IMR-90 (cell line): Measurements from ENCODE around the gene NT5DC3. TPM values are rescaled to one million over a fixed set of nuclear protein-coding genes. Genes with fewer than 3 reads are reported as not detected.

Source experiments
- ATAC-seq: fragments of 200-7000 bp; cut with Tn5 transposase; 2 replicates; pipeline ENCODE4 v1.9.1; 2020; ENCODE audit warnings: low read depth, mild to moderate bottlenecking, moderate library complexity
- BruUV-seq: library from RNA; stranded (reverse); fragments of 400-500 nt; replicated peaks from 2 replicates; lab custom pipeline; 2021; lab: Mats Ljungman, UMichigan
- CTCF ChIA-PET: fragments of 300-600 bp; formaldehyde crosslinking; extraction: SDS; loops from one replicate; lab custom pipeline; 2021; ENCODE audit warnings: antibody characterized with exemption; lab: Yijun Ruan, JAX
- POLR2A ChIA-PET: fragments of 300-600 bp; sonication (Branson Sonifier 250); formaldehyde crosslinking; loops from one replicate; lab custom pipeline; 2022; ENCODE audit warnings: antibody characterized with exemption; ENCODE audit not compliant: unreplicated experiment; lab: Charles Lee
- DNase-seq: peaks from one replicate; pipeline ENCODE4 v3.0.0; 2013
- H2AFZ ChIP-seq: replicated peaks from 2 replicates; pipeline ENCODE3; 2013; ENCODE audit warnings: low read length, mild to moderate bottlenecking; ENCODE audit not compliant: poor library complexity
- H2AK5ac ChIP-seq: 2 replicates; pipeline ENCODE4 v1.6.1; 2013; ENCODE audit warnings: low read depth, low read length, inconsistent platforms
- H2AK9ac ChIP-seq: replicated peaks from 2 replicates; pipeline ENCODE3; 2013; ENCODE audit warnings: mild to moderate bottlenecking, low read depth, low read length, moderate library complexity; ENCODE audit not compliant: poor library complexity
- H2BK120ac ChIP-seq: 2 replicates; pipeline ENCODE4 v1.6.1; 2013; ENCODE audit warnings: low read depth, low read length, inconsistent platforms
- H2BK15ac ChIP-seq: 3 replicates; pipeline ENCODE4 v1.6.1; 2013; ENCODE audit warnings: low read depth, low read length, inconsistent platforms
- H2BK20ac ChIP-seq: 2 replicates; pipeline ENCODE4 v1.6.1; 2013; ENCODE audit warnings: low read depth, mild to moderate bottlenecking, inconsistent platforms, low read length, moderate library complexity
- H2BK5ac ChIP-seq: 2 replicates; pipeline ENCODE4 v1.6.1; 2013; ENCODE audit warnings: mild to moderate bottlenecking, low read depth, low read length, inconsistent platforms; ENCODE audit not compliant: poor library complexity, severe bottlenecking
- H3K14ac ChIP-seq: replicated peaks from 2 replicates; pipeline ENCODE4 v1.6.1; 2013; ENCODE audit warnings: low read depth, low read length, inconsistent platforms
- H3K18ac ChIP-seq: 2 replicates; pipeline ENCODE4 v1.6.1; 2013; ENCODE audit warnings: low read depth, low read length, control low read depth
- H3K23ac ChIP-seq: 2 replicates; pipeline ENCODE4 v1.6.1; 2013; ENCODE audit warnings: low read depth, low read length, inconsistent platforms
- H3K27ac ChIP-seq: 2 replicates; pipeline ENCODE4 v1.5.1; 2013; ENCODE audit warnings: mild to moderate bottlenecking, control low read depth, low read length; ENCODE audit not compliant: insufficient read depth
- H3K27me3 ChIP-seq: 2 replicates; pipeline ENCODE4 v1.6.1; 2013; ENCODE audit warnings: low read length; ENCODE audit not compliant: control insufficient read depth, insufficient read depth
- H3K36me3 ChIP-seq: 2 replicates; pipeline ENCODE4 v1.6.1; 2013; ENCODE audit warnings: low read length, mixed read lengths; ENCODE audit not compliant: control insufficient read depth, insufficient read depth
- H3K4ac ChIP-seq: 2 replicates; pipeline ENCODE4 v1.6.1; 2013; ENCODE audit warnings: low read depth, low read length, inconsistent platforms
- H3K4me1 ChIP-seq: 2 replicates; pipeline ENCODE4 v1.6.1; 2013; ENCODE audit warnings: low read length, mixed read lengths; ENCODE audit not compliant: control insufficient read depth, insufficient read depth
- H3K4me2 ChIP-seq: 2 replicates; pipeline ENCODE4 v1.6.1; 2013; ENCODE audit warnings: low read depth, mild to moderate bottlenecking, control low read depth, low read length, moderate library complexity
- H3K4me3 ChIP-seq: 2 replicates; pipeline ENCODE4 v1.5.1; 2013; ENCODE audit warnings: low read depth, mild to moderate bottlenecking, control low read depth, low read length, moderate library complexity; ENCODE audit not compliant: insufficient read depth
- H3K56ac ChIP-seq: 2 replicates; pipeline ENCODE4 v1.6.1; 2013; ENCODE audit warnings: low read length, inconsistent platforms; ENCODE audit not compliant: insufficient read depth; ENCODE audit errors: extremely low read depth
- H3K79me1 ChIP-seq, 2 experiments: 2 replicates each; pipeline ENCODE4 v1.6.1; 2013; ENCODE audit warnings: low read length in 2 of 2, inconsistent platforms in 1 of 2, low read depth in 1 of 2
- H3K9ac ChIP-seq: 2 replicates; pipeline ENCODE4 v1.6.1; 2013; ENCODE audit warnings: low read depth, low read length, control low read depth
- H3K9me1 ChIP-seq: 2 replicates; pipeline ENCODE4 v1.6.1; 2013; ENCODE audit warnings: low read length, inconsistent platforms; ENCODE audit not compliant: insufficient read depth
- H3K9me3 ChIP-seq: 2 replicates; pipeline ENCODE4 v1.6.1; 2013; ENCODE audit warnings: low read length; ENCODE audit not compliant: control insufficient read depth, insufficient read depth
- H4K20me1 ChIP-seq: 2 replicates; pipeline ENCODE4 v1.6.1; 2013; ENCODE audit warnings: low read length, inconsistent platforms; ENCODE audit not compliant: insufficient read depth
- H4K5ac ChIP-seq: 2 replicates; pipeline ENCODE4 v1.6.1; 2013; ENCODE audit warnings: mild to moderate bottlenecking, low read depth, low read length, control low read depth
- H4K8ac ChIP-seq, 2 experiments: 2 replicates each; pipeline ENCODE4 v1.6.1; 2013; ENCODE audit warnings: low read depth in 2 of 2, low read length in 2 of 2, control low read depth in 1 of 2, inconsistent platforms in 1 of 2
- H4K91ac ChIP-seq: 2 replicates; pipeline ENCODE4 v1.6.1; 2013; ENCODE audit warnings: low read depth, low read length, inconsistent platforms; ENCODE audit not compliant: insufficient read depth
- BHLHE40 ChIP-seq: fragments of 150-350 bp; IDR thresholded peaks from 2 replicates; pipeline ENCODE4 v1.6.1; 2016; ENCODE audit warnings: mild to moderate bottlenecking, low read depth, low read length
- CEBPB ChIP-seq: IDR thresholded peaks from 2 replicates; pipeline ENCODE4 v1.6.1; 2012; ENCODE audit warnings: low read depth, low read length, improper control_type of control experiment
- FOS ChIP-seq: fragments of 150-350 bp; IDR thresholded peaks from 2 replicates; pipeline ENCODE4 v1.6.1; 2016; ENCODE audit warnings: low read depth, low read length
- MAFK ChIP-seq: IDR thresholded peaks from 2 replicates; pipeline ENCODE4 v1.6.1; 2012; ENCODE audit warnings: low read depth, low read length, improper control_type of control experiment
- MAZ ChIP-seq: IDR thresholded peaks from 2 replicates; pipeline ENCODE4 v1.6.1; 2012; ENCODE audit warnings: low read depth, mild to moderate bottlenecking, low read length, improper control_type of control experiment, moderate library complexity, borderline replicate concordance
- MXI1 ChIP-seq: IDR thresholded peaks from 2 replicates; pipeline ENCODE4 v1.6.1; 2012; ENCODE audit warnings: low read depth, mild to moderate bottlenecking, low read length, moderate library complexity, borderline replicate concordance
- NFE2L2 ChIP-seq: fragments of 150-350 bp; IDR thresholded peaks from 2 replicates; pipeline ENCODE4 v1.6.1; 2016; ENCODE audit warnings: low read depth, mild to moderate bottlenecking, low read length
- POLR2A ChIP-seq: IDR thresholded peaks from 2 replicates; pipeline ENCODE4 v1.6.1; 2012; ENCODE audit warnings: mild to moderate bottlenecking, low read depth, low read length
- RAD21 ChIP-seq: IDR thresholded peaks from 2 replicates; pipeline ENCODE4 v1.6.1; 2012; ENCODE audit warnings: low read length, improper control_type of control experiment
- RCOR1 ChIP-seq: IDR thresholded peaks from 2 replicates; pipeline ENCODE4 v1.6.1; 2012; ENCODE audit warnings: mild to moderate bottlenecking, low read length, improper control_type of control experiment; ENCODE audit not compliant: insufficient replicate concordance
- SMC3 ChIP-seq: fragments of 150-350 bp; IDR thresholded peaks from 2 replicates; pipeline ENCODE4 v1.6.1; 2016; ENCODE audit warnings: low read depth, mild to moderate bottlenecking, antibody characterized with exemption, low read length, moderate library complexity
- WGBS, 2 experiments: methylation state at CpG; one replicate each; pipeline versions ENCODE4 v1.1.5 to v1.1.7; 2013; ENCODE audit warnings: missing lambda C conversion rate in 2 of 2; ENCODE audit not compliant: insufficient read length in 1 of 2; ENCODE audit errors: extremely low coverage in 2 of 2; 5-methylcytosine and 5-hydroxymethylcytosine counted together
- dilution Hi-C: fragments of 300-500 bp; cut with HindIII; formaldehyde crosslinking; loops from one replicate; pipeline ENCODE4 v1.14.3; 2018; ENCODE audit warnings: low sequenced_read_pairs; ENCODE audit not compliant: unreplicated experiment
- in situ Hi-C: fragments of 300-500 bp; cut with MboI; formaldehyde crosslinking; loops from 3 replicates; pipeline ENCODE4 v1.14.3; 2019; ENCODE audit warnings: low sequenced_read_pairs, inconsistent platforms, mixed read lengths
- intact Hi-C: fragments of 100-400 bp; cut with micrococcal nuclease; formaldehyde crosslinking; loops from 2 replicates; pipeline ENCODE4 v1.10.0; 2022
- polyA plus RNA-seq, 3 experiments: library from polyadenylated mRNA; depleted of rRNA; stranded (reverse); fragments of >200 nt; gene quantifications; 2 replicates each; pipeline ENCODE4 v1.2.3, GENCODE V29; 2012; ENCODE audit warnings: low replicate concordance in 1 of 3
- total RNA-seq: library from RNA; depleted of rRNA; stranded (reverse); fragments of >200 nt; gene quantifications from 2 replicates; pipeline ENCODE4 v1.2.3, GENCODE V29; 2012
- TF ChIP-seq, protein P1 (sequence below): fragments of 150-350 bp; IDR thresholded peaks from 2 replicates; pipeline ENCODE4 v1.6.1; 2016; ENCODE audit warnings: low read depth, mild to moderate bottlenecking, low read length, moderate library complexity, borderline replicate concordance
- TF ChIP-seq, protein P2 (sequence below): fragments of 150-350 bp; IDR thresholded peaks from 2 replicates; pipeline ENCODE4 v1.6.1; 2017; ENCODE audit warnings: mild to moderate bottlenecking, antibody characterized with exemption, low read length, low read depth
- TF ChIP-seq, protein P3 (sequence below): conservative IDR thresholded peaks from 2 replicates; pipeline ENCODE4 v1.5.1; 2012; ENCODE audit warnings: mild to moderate bottlenecking, low read depth, low read length, improper control_type of control experiment

Gene NT5DC3
- total and polyA plus RNA-seq, 2 of the 4 experiments (the other 2 are of a cell fraction): 7.3 to 17.6 TPM

DNA sequence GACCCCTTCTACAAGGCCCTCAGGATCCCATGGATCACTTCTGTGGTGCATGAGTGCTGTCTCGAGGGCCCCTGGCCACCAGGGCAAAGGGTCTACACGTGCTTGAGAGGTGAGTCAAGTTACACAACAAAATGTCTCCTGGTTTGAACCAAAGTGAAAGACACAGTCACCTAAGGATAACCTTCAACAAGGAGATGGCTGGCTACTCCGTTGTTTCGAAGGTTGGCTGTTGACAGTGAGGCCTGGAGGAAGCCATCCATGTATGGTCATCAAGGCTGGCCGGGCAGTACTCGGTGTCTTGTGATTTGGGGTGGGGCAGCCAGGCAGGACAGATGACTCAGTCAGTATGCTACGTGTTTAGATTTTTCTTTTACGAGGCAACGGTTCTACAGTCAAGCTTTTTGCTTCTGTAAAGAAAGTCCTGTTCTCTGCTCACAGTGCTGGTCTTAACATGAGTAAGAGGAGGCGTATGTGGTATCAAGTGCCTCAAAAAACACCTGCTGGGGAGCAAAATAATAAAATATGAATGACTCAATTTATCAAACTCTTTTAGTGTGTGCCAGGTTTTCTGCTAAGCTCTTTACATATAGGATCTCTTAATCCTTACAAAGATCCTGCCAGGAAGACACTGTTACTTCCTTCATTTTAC lies 18.0 kb upstream of the NT5DC3 start:
- BruUV-seq: no TSS peak
- peak; percentile 98 for DNase-seq
- Histone ChIP-seq H3K4me1 (peaks cover 14% of the 10 kb centered on the region), H3K9ac (peak overlapping the region; percentile 22; the same call in 1 of the 2 replicates), H2BK5ac (peak overlapping the region; percentile 92), H3K9me1 (peaks cover 24% of the 10 kb centered on the region), H3K9me3 (no peaks in the 10 kb centered on the region), H4K8ac (peak overlapping the region; percentile 81 to 99), H3K27me3 (no peaks in the 10 kb centered on the region), H2BK20ac (peak overlapping the region; percentile 100), H2AFZ (peak overlapping the region; percentile 91), H4K5ac (peak overlapping the region; percentile 96), H3K36me3 (no peaks in the 10 kb centered on the region), H3K4me3 (no peak overlapping the region), H2AK9ac (peak overlapping the region; percentile 92), H3K4me2 (no peak overlapping the region), H3K27ac (peak overlapping the region; percentile 95), H3K23ac (peak overlapping the region; percentile 99), H3K4ac (peak overlapping the region; percentile 100), H4K91ac (peak overlapping the region; percentile 98), H3K14ac (peak overlapping the region; percentile 100), H2BK120ac (peak overlapping the region; percentile 100), H2BK15ac (peak overlapping the region; percentile 100), H3K79me1 (no peaks in the 10 kb centered on the region), H2AK5ac (peak overlapping the region; percentile 98), H4K20me1 (no peaks in the 10 kb centered on the region), H3K18ac (peak overlapping the region; percentile 96), H3K56ac (peak overlapping the region; percentile 96)
- peak; percentile 97 for TF ChIP-seq RCOR1
- TF ChIP-seq FOS: peak; percentile 88
- no peak for TF ChIP-seq NFE2L2
- TF ChIP-seq MAZ: peak; percentile 65; the same call in 1 of the 2 replicates
- TF ChIP-seq MXI1: 0 out of 2 replicates have a peak, but pooled peaks have one; percentile 46
- no peak for TF ChIP-seq SMC3
- TF ChIP-seq, protein P1, sequence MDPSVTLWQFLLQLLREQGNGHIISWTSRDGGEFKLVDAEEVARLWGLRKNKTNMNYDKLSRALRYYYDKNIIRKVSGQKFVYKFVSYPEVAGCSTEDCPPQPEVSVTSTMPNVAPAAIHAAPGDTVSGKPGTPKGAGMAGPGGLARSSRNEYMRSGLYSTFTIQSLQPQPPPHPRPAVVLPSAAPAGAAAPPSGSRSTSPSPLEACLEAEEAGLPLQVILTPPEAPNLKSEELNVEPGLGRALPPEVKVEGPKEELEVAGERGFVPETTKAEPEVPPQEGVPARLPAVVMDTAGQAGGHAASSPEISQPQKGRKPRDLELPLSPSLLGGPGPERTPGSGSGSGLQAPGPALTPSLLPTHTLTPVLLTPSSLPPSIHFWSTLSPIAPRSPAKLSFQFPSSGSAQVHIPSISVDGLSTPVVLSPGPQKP: peak; percentile 10; the same call in 1 of the 2 replicates
- TF ChIP-seq POLR2A: peak; percentile 64; the same call in 1 of the 2 replicates
- TF ChIP-seq, protein P2, sequence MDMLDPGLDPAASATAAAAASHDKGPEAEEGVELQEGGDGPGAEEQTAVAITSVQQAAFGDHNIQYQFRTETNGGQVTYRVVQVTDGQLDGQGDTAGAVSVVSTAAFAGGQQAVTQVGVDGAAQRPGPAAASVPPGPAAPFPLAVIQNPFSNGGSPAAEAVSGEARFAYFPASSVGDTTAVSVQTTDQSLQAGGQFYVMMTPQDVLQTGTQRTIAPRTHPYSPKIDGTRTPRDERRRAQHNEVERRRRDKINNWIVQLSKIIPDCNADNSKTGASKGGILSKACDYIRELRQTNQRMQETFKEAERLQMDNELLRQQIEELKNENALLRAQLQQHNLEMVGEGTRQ: no peak
- peak; percentile 18; the same call in 1 of the 2 replicates for TF ChIP-seq RAD21
- peak; percentile 35 for TF ChIP-seq BHLHE40
- TF ChIP-seq CEBPB: 0 out of 2 replicates have a peak, but pooled peaks have one; percentile 0
- TF ChIP-seq MAFK: no peak
- TF ChIP-seq, protein P3, sequence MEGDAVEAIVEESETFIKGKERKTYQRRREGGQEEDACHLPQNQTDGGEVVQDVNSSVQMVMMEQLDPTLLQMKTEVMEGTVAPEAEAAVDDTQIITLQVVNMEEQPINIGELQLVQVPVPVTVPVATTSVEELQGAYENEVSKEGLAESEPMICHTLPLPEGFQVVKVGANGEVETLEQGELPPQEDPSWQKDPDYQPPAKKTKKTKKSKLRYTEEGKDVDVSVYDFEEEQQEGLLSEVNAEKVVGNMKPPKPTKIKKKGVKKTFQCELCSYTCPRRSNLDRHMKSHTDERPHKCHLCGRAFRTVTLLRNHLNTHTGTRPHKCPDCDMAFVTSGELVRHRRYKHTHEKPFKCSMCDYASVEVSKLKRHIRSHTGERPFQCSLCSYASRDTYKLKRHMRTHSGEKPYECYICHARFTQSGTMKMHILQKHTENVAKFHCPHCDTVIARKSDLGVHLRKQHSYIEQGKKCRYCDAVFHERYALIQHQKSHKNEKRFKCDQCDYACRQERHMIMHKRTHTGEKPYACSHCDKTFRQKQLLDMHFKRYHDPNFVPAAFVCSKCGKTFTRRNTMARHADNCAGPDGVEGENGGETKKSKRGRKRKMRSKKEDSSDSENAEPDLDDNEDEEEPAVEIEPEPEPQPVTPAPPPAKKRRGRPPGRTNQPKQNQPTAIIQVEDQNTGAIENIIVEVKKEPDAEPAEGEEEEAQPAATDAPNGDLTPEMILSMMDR: no peak
- POLR2A ChIA-PET: no interaction called here
- in situ Hi-C loops: no loop called here
- 39% methylated on average over 2 of the region's 10 CpGs; no CpG with 5 or more reads in 1 of the 2 experiments for WGBS, 2 experiments
- CTCF ChIA-PET: no interaction called here
- intact Hi-C loops: loop anchor here (2.0 kb wide), 1 partner anchor 54 kb away; no protein-coding TSS in a partner anchor
- ATAC-seq: peak; percentile 97
- dilution Hi-C loops: no loop called here
